Panc1 (cell line): Measurements from ENCODE around the gene MS4A18. TPM values are rescaled to one million over a fixed set of nuclear protein-coding genes. Genes with fewer than 3 reads are reported as not detected.

Experiments used
- ATAC-seq: fragments of 200-7000 bp; cut with Tn5 transposase; 2 replicates; pipeline ENCODE4 v1.9.1; 2020; ENCODE audit warnings: mild to moderate bottlenecking, moderate library complexity
- BruUV-seq: library from RNA; stranded (reverse); fragments of 400-500 nt; replicated peaks from 2 replicates; lab custom pipeline; 2021; lab: Mats Ljungman, UMichigan
- CTCF ChIA-PET: fragments of 300-600 bp; sonication (Branson Sonifier 250); formaldehyde crosslinking; loops from one replicate; lab custom pipeline; 2022; ENCODE audit warnings: antibody characterized with exemption; lab: Charles Lee
- POLR2A ChIA-PET: fragments of 300-600 bp; sonication (Branson Sonifier 250); formaldehyde crosslinking; loops from one replicate; lab custom pipeline; 2022; ENCODE audit warnings: antibody characterized with exemption; lab: Charles Lee
- DNase-seq: peaks from one replicate; pipeline ENCODE4 v3.0.0-alpha.2; 2010; ENCODE audit warnings: low read depth, low spot score
- H3K27ac ChIP-seq: 2 replicates; pipeline ENCODE4 v1.5.1; 2011; ENCODE audit warnings: mild to moderate bottlenecking, low read length, inconsistent platforms
- H3K27me3 ChIP-seq: fragments of 200-500 bp; sonication (Bioruptor generic); 2 replicates; pipeline ENCODE4 v1.6.0; 2014; ENCODE audit warnings: low read length, inconsistent platforms; ENCODE audit not compliant: control insufficient read depth, insufficient read depth
- H3K36me3 ChIP-seq: fragments of 200-500 bp; sonication (Bioruptor generic); 2 replicates; pipeline ENCODE4 v1.5.1; 2014; ENCODE audit warnings: inconsistent platforms, mild to moderate bottlenecking, low read length, moderate library complexity; ENCODE audit not compliant: control insufficient read depth, insufficient read depth
- H3K4me1 ChIP-seq: 2 replicates; pipeline ENCODE4 v1.5.1; 2011; ENCODE audit warnings: inconsistent platforms, mild to moderate bottlenecking, low read length, moderate library complexity; ENCODE audit not compliant: control insufficient read depth, insufficient read depth
- H3K4me3 ChIP-seq, 2 experiments: 2 replicates each; pipeline ENCODE4 v1.5.1; 2011 to 2012; ENCODE audit warnings: low read depth in 2 of 2, low read length in 2 of 2, mild to moderate bottlenecking in 2 of 2, inconsistent platforms in 1 of 2, moderate library complexity in 1 of 2
- H3K9me3 ChIP-seq: fragments of 200-500 bp; sonication (Bioruptor generic); 2 replicates; pipeline ENCODE4 v1.5.1; 2014; ENCODE audit warnings: low read depth, mild to moderate bottlenecking, inconsistent platforms, low read length, moderate library complexity; ENCODE audit not compliant: control insufficient read depth, insufficient read depth
- CTCF ChIP-seq: fragments of 450-650 bp; IDR thresholded peaks from 2 replicates; pipeline ENCODE4 v1.5.1; 2017; ENCODE audit warnings: mild to moderate bottlenecking
- POLR2AphosphoS5 ChIP-seq: IDR thresholded peaks from 2 replicates; pipeline ENCODE4 v1.6.1; 2012; ENCODE audit warnings: mild to moderate bottlenecking, low read depth, low read length, moderate library complexity
- REST ChIP-seq, 2 experiments: IDR thresholded peaks; 2 replicates each; pipeline ENCODE4 v1.6.1; 2011 to 2012; ENCODE audit warnings: low read depth in 2 of 2, control low read depth in 1 of 2, low read length in 1 of 2, mild to moderate bottlenecking in 1 of 2, moderate library complexity in 1 of 2; ENCODE audit not compliant: insufficient read depth in 1 of 2
- SIN3A ChIP-seq: IDR thresholded peaks from 2 replicates; pipeline ENCODE4 v1.6.1; 2012; ENCODE audit warnings: low read depth, mild to moderate bottlenecking, low read length, moderate library complexity, borderline replicate concordance; ENCODE audit not compliant: insufficient read depth
- TCF7L2 ChIP-seq: IDR thresholded peaks from 2 replicates; pipeline ENCODE4 v1.6.1; 2011; ENCODE audit warnings: mild to moderate bottlenecking, low read depth, low read length, inconsistent platforms
- in situ Hi-C: cut with HindIII; loops from 2 replicates; pipeline ENCODE4 v1.10.0; 2016; ENCODE audit warnings: low sequenced_read_pairs, low pct_unique_long_range_greater_than_20kb
- intact Hi-C: fragments of 100-400 bp; cut with micrococcal nuclease; formaldehyde crosslinking; loops from one replicate; pipeline ENCODE4 v1.10.0; 2022; ENCODE audit not compliant: unreplicated experiment
- total RNA-seq: library from RNA; stranded (reverse); gene quantifications from one replicate; pipeline ENCODE4 v1.2.1, GENCODE V29; 2021; ENCODE audit not compliant: unreplicated experiment

The MS4A18 gene
- total RNA-seq, 1 experiment from 2014 or later = not detected

GRCh38 chr11:60748821-60749220 is 24.3 kb downstream of the MS4A18 start:
- Histone ChIP-seq H3K9me3 (no peaks in the 10 kb centered on the region), H3K36me3 (no peaks in the 10 kb centered on the region), H3K4me3 (no peak overlapping the region), H3K4me1 (no peaks in the 10 kb centered on the region), H3K27me3 (peaks cover 6% of the 10 kb centered on the region), H3K27ac (no peak overlapping the region)
- in situ Hi-C loops = no loop called here
- ChIA-PET CTCF (no interaction called here), POLR2A (no interaction called here)
- intact Hi-C loops = no loop called here
- ATAC-seq = no peak
- no peak for DNase-seq
- TF ChIP-seq CTCF = no peak
- BruUV-seq = no TSS peak

- ChIA-PET CTCF (no interaction called here), POLR2A (no interaction called here)
- intact Hi-C loops (loop anchor here (10.0 kb wide), 1 partner anchor 486 kb away; no protein-coding TSS in a partner anchor), in situ Hi-C loops (no loop called here)
- Histone ChIP-seq H3K27me3 (peaks cover 2% of the 10 kb centered on the region; the same call in 1 of the 2 replicates), H3K36me3 (no peaks in the 10 kb centered on the region), H3K4me3 (no peak overlapping the region), H3K27ac (no peak overlapping the region), H3K4me1 (no peaks in the 10 kb centered on the region), H3K9me3 (no peaks in the 10 kb centered on the region)
- ATAC-seq (no peak), DNase-seq (no peak)
- no peak for TF ChIP-seq POLR2AphosphoS5
- TF ChIP-seq REST (IDR thresholded peaks at IDR 0.05; ENCODE audit: insufficient read depth in 1 of 2, low read depth in 2 of 2, low read length in 1 of 2) = no peak
- TF ChIP-seq SIN3A = no peak
- no peak for TF ChIP-seq TCF7L2
- no peak for TF ChIP-seq CTCF
- no TSS peak for BruUV-seq
These were observed 26.4 kb downstream of the MS4A18 start for GRCh38 chr11:60750911-60751310.
